HG02798 (cell line): ENCODE results near the gene TNFRSF21.

ENCODE experiments used
- ATAC-seq: cut with Tn5 transposase; IDR thresholded peaks from one replicate; pipeline ENCODE4 v1.9.1; 2021; ENCODE audit warnings: mild to moderate bottlenecking; ENCODE audit not compliant: unreplicated experiment, poor library complexity

The TNFRSF21 gene

GRCh38 chr6:47256361-47256760 is 53.3 kb downstream of the TNFRSF21 start:
- no peak for ATAC-seq

GRCh38 chr6:47254906-47255305 is 54.8 kb downstream of the TNFRSF21 start:
- no peak for ATAC-seq

- ATAC-seq, result no peak
These were observed 55.7 kb downstream of the TNFRSF21 start for GRCh38 chr6:47254051-47254450.

GRCh38 chr6:47253136-47253535 is 56.6 kb downstream of the TNFRSF21 start:
- no peak for ATAC-seq

- ATAC-seq, result no peak
These were observed 57.1 kb downstream of the TNFRSF21 start for GRCh38 chr6:47252633-47253032.

GRCh38 chr6:47251396-47251795 is 58.3 kb downstream of the TNFRSF21 start:
- ATAC-seq, result no peak

GRCh38 chr6:47250302-47250701 is 59.4 kb downstream of the TNFRSF21 start:
- ATAC-seq, result no peak

GRCh38 chr6:47248446-47248845 is 61.3 kb downstream of the TNFRSF21 start:
- no peak for ATAC-seq

GRCh38 chr6:47247227-47247797 is 62.4 kb downstream of the TNFRSF21 start:
- peak; percentile 53 for ATAC-seq

GRCh38 chr6:47246551-47246950 is 63.2 kb downstream of the TNFRSF21 start:
- ATAC-seq, result no peak

GRCh38 chr6:47245745-47246371 is 63.8 kb downstream of the TNFRSF21 start:
- ATAC-seq, result no peak

- peak; percentile 97 for ATAC-seq
These were observed 67.0 kb downstream of the TNFRSF21 start for GRCh38 chr6:47242483-47243386.

GRCh38 chr6:47241742-47242482 is 67.8 kb downstream of the TNFRSF21 start:
- no peak for ATAC-seq

GRCh38 chr6:47240277-47240890 is 69.3 kb downstream of the TNFRSF21 start:
- ATAC-seq, result no peak

GRCh38 chr6:47239546-47239945 is 70.2 kb downstream of the TNFRSF21 start:
- no peak for ATAC-seq

- ATAC-seq, result no peak
These were observed 71.2 kb downstream of the TNFRSF21 start for GRCh38 chr6:47238456-47238995.

- ATAC-seq, result no peak
These were observed 72.5 kb downstream of the TNFRSF21 start for GRCh38 chr6:47237196-47237595.

- ATAC-seq, result peak; percentile 64
These were observed 73.5 kb downstream of the TNFRSF21 start for GRCh38 chr6:47235964-47236760.

GRCh38 chr6:47235421-47235820 is 74.3 kb downstream of the TNFRSF21 start:
- no peak for ATAC-seq
